ENCODE measurements around the gene DOCK1. TPM values are rescaled to one million over a fixed set of nuclear protein-coding genes. Genes with fewer than 3 reads are reported as not detected.

Gene DOCK1
- total RNA-seq, 1 experiment from 2014 or later, result 82.2 TPM

DNA sequence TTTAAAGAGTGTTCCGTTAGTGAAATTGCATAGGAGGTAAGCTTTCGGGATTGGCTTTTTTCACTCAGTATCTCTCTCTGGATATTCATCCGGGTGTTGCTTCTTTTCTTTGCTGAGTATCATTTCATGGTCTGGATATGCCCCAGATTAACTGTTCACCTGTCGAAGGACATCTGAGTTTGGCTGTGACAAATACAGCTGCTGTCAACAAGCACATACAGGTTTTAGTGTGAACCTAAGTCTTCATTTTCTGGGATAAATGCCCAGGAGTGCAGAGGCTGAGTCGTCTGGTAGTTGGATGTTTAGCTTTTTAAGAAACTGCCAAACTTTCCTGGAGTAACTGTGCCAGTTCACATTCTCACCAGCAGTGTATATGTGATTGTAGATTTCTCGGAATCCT, 5.6 kb downstream of the DOCK1 start:
- Histone ChIP-seq H3K9me3 (no peaks in the 10 kb centered on the region), H3K27me3 (replicated peaks; ENCODE audit: control insufficient read depth, insufficient read depth, low read length) (no peaks in the 10 kb centered on the region), H3K4me1 (peaks cover 11% of the 10 kb centered on the region; the same call in 1 of the 2 replicates), H3K4me3 (ENCODE audit: low read depth, low read length) (no peak overlapping the region), H3K36me3 (ENCODE audit: control insufficient read depth, insufficient read depth, low read length) (no peaks in the 10 kb centered on the region)
- Mint-ChIP-seq H3K4me3 (ENCODE audit: unreplicated experiment) (no peak overlapping the region), H3K4me1 (ENCODE audit: low read depth, unreplicated experiment) (peaks cover 15% of the 10 kb centered on the region), H3K9me3 (ENCODE audit: unreplicated experiment) (no peaks in the 10 kb centered on the region), H3K27ac (ENCODE audit: unreplicated experiment) (no peak overlapping the region), H3K27me3 (ENCODE audit: insufficient read depth, unreplicated experiment) (no peaks in the 10 kb centered on the region), H3K36me3 (ENCODE audit: insufficient read depth, unreplicated experiment) (peaks cover 28% of the 10 kb centered on the region)
- CTCF ChIA-PET, result no interaction called here
- intact Hi-C loops (cut with micrococcal nuclease; ENCODE audit: unreplicated experiment), result loop anchor here (5.0 kb wide), 1 partner anchor 57 kb away; no protein-coding TSS in a partner anchor
- DNase-seq, result no peak
- POLR2A ChIA-PET, result no interaction called here
- TF ChIP-seq, protein P1, sequence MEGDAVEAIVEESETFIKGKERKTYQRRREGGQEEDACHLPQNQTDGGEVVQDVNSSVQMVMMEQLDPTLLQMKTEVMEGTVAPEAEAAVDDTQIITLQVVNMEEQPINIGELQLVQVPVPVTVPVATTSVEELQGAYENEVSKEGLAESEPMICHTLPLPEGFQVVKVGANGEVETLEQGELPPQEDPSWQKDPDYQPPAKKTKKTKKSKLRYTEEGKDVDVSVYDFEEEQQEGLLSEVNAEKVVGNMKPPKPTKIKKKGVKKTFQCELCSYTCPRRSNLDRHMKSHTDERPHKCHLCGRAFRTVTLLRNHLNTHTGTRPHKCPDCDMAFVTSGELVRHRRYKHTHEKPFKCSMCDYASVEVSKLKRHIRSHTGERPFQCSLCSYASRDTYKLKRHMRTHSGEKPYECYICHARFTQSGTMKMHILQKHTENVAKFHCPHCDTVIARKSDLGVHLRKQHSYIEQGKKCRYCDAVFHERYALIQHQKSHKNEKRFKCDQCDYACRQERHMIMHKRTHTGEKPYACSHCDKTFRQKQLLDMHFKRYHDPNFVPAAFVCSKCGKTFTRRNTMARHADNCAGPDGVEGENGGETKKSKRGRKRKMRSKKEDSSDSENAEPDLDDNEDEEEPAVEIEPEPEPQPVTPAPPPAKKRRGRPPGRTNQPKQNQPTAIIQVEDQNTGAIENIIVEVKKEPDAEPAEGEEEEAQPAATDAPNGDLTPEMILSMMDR (IDR thresholded peaks at IDR 0.05; ENCODE audit: insufficient read depth in 1 of 2, low read depth in 1 of 2, low read length in 1 of 2, severe bottlenecking in 1 of 2, unreplicated experiment in 1 of 2), result no peak
- BruUV-seq (replicated peaks), result no TSS peak

DNA sequence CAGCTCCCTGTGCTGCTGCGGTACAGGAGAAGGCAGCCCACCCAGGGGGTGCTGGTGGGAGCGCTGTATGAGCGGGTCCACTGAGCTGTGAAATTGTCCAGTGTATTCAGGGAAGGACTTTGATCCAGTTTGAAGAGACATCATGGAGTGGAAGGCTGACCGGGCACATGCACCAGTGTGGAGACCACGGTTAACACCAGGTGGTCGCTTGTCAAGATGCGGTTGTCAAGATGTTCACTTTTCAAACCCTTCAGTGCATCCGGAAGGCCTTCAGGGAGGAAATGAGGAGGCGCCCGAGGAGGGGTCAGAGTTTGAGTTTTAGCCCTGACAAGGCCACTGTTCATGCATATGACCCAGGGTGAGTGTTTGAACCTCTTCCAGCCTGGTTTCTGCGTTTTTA, 6.1 kb downstream of the DOCK1 start:
- Histone ChIP-seq H3K9me3 (no peaks in the 10 kb centered on the region), H3K36me3 (ENCODE audit: control insufficient read depth, insufficient read depth, low read length) (no peaks in the 10 kb centered on the region), H3K4me3 (ENCODE audit: low read depth, low read length) (no peak overlapping the region), H3K4me1 (peaks cover 10% of the 10 kb centered on the region; the same call in 1 of the 2 replicates), H3K27me3 (replicated peaks; ENCODE audit: control insufficient read depth, insufficient read depth, low read length) (no peaks in the 10 kb centered on the region)
- peaks cover 27% of the 10 kb centered on the region for H3K36me3 Mint-ChIP-seq (ENCODE audit: insufficient read depth, unreplicated experiment)
- DNase-seq, result no peak
- BruUV-seq (replicated peaks), result no TSS peak
- H3K27me3 Mint-ChIP-seq (ENCODE audit: insufficient read depth, unreplicated experiment), result no peaks in the 10 kb centered on the region
- no peak overlapping the region for H3K27ac Mint-ChIP-seq (ENCODE audit: unreplicated experiment)
- intact Hi-C loops (cut with micrococcal nuclease; ENCODE audit: unreplicated experiment), result loop anchor here (5.0 kb wide), 1 partner anchor 56 kb away; no protein-coding TSS in a partner anchor
- CTCF ChIA-PET, result no interaction called here
- TF ChIP-seq, protein P1 (IDR thresholded peaks at IDR 0.05; ENCODE audit: insufficient read depth in 1 of 2, low read depth in 1 of 2, low read length in 1 of 2, severe bottlenecking in 1 of 2, unreplicated experiment in 1 of 2), result no peak
- H3K9me3 Mint-ChIP-seq (ENCODE audit: unreplicated experiment), result no peaks in the 10 kb centered on the region
- H3K4me3 Mint-ChIP-seq (ENCODE audit: unreplicated experiment), result no peak overlapping the region
- peaks cover 14% of the 10 kb centered on the region for H3K4me1 Mint-ChIP-seq (ENCODE audit: low read depth, unreplicated experiment)
- POLR2A ChIA-PET, result no interaction called here

DNA sequence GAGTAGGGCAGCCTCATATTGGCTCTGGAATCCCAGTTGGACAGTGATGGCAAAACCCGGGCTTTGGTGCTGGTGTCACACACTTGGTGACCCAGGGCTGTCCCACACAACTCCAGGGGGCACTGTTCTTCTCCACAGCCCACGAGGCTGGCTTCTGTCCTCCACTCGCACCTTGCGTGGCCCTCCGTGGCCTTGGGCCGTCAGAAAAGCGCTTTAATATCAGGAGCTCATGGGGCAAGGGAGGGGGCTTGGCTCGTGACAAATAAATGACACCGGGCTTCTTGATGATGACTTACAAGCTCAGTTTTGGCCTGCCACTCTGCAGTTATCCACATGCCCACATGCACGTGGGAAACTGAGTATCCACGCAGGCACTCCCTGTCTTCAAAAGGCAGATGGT, 8.1 kb downstream of the DOCK1 start:
- Histone ChIP-seq H3K36me3 (ENCODE audit: control insufficient read depth, insufficient read depth, low read length) (no peaks in the 10 kb centered on the region), H3K4me3 (ENCODE audit: low read depth, low read length) (no peak overlapping the region), H3K9me3 (no peaks in the 10 kb centered on the region), H3K27me3 (replicated peaks; ENCODE audit: control insufficient read depth, insufficient read depth, low read length) (no peaks in the 10 kb centered on the region), H3K4me1 (no peaks in the 10 kb centered on the region)
- TF ChIP-seq, protein P1 (IDR thresholded peaks at IDR 0.05; ENCODE audit: insufficient read depth in 1 of 2, low read depth in 1 of 2, low read length in 1 of 2, severe bottlenecking in 1 of 2, unreplicated experiment in 1 of 2), result no peak
- H3K27me3 Mint-ChIP-seq (ENCODE audit: insufficient read depth, unreplicated experiment), result no peaks in the 10 kb centered on the region
- no peaks in the 10 kb centered on the region for H3K9me3 Mint-ChIP-seq (ENCODE audit: unreplicated experiment)
- no peaks in the 10 kb centered on the region for H3K4me1 Mint-ChIP-seq (ENCODE audit: low read depth, unreplicated experiment)
- ChIA-PET CTCF (no interaction called here), POLR2A (no interaction called here)
- H3K4me3 Mint-ChIP-seq (ENCODE audit: unreplicated experiment), result no peak overlapping the region
- peaks cover 18% of the 10 kb centered on the region for H3K36me3 Mint-ChIP-seq (ENCODE audit: insufficient read depth, unreplicated experiment)
- intact Hi-C loops (cut with micrococcal nuclease; ENCODE audit: unreplicated experiment), result loop anchor here (5.0 kb wide), 1 partner anchor 54 kb away; no protein-coding TSS in a partner anchor
- no TSS peak for BruUV-seq (replicated peaks)
- H3K27ac Mint-ChIP-seq (ENCODE audit: unreplicated experiment), result no peak overlapping the region
- DNase-seq, result no peak
